Ectodermal cell (in vitro differentiated cells): Measurements from ENCODE around the gene B3GAT1.

Experiments used
- H3K27ac ChIP-seq: 2 replicates; pipeline ENCODE4 v1.7.0; 2013; ENCODE audit warnings: mild to moderate bottlenecking, low read depth, low read length; ENCODE audit not compliant: insufficient read depth, poor library complexity, severe bottlenecking
- H3K27me3 ChIP-seq: 2 replicates; pipeline ENCODE4 v1.7.0; 2013; ENCODE audit warnings: mild to moderate bottlenecking, low read length; ENCODE audit not compliant: insufficient read depth, control insufficient read depth, poor library complexity, severe bottlenecking
- H3K36me3 ChIP-seq: one replicate; pipeline ENCODE4 v1.7.0; 2013; ENCODE audit warnings: low read length; ENCODE audit not compliant: control insufficient read depth, insufficient read depth
- H3K4me1 ChIP-seq: one replicate; pipeline ENCODE4 v1.7.0; 2013; ENCODE audit warnings: low read length; ENCODE audit not compliant: control insufficient read depth, insufficient read depth
- H3K4me3 ChIP-seq: 2 replicates; pipeline ENCODE4 v1.7.0; 2013; ENCODE audit warnings: low read depth, low read length, control low read depth; ENCODE audit not compliant: insufficient read depth
- H3K9me3 ChIP-seq: 2 replicates; pipeline ENCODE4 v1.7.0; 2013; ENCODE audit warnings: mild to moderate bottlenecking, low read length, moderate library complexity; ENCODE audit not compliant: control insufficient read depth
- WGBS, 2 experiments: methylation state at CpG; one replicate each; pipeline ENCODE4 v1.1.7; 2013; ENCODE audit warnings: missing lambda C conversion rate in 2 of 2; 5-methylcytosine and 5-hydroxymethylcytosine counted together

B3GAT1 gene

GRCh38 chr11:134410766-134411165, 1.3 kb downstream of the B3GAT1 start:
- 81 to 89% methylated on average over 5 of the region's 5 CpGs for WGBS, 2 experiments
- Histone ChIP-seq H3K4me3 (peak overlapping the region; percentile 61), H3K27ac (no peak overlapping the region), H3K9me3 (no peaks in the 10 kb centered on the region), H3K4me1 (peaks cover 46% of the 10 kb centered on the region), H3K27me3 (peaks cover 18% of the 10 kb centered on the region), H3K36me3 (no peaks in the 10 kb centered on the region)

- Histone ChIP-seq H3K36me3 (no peaks in the 10 kb centered on the region), H3K4me1 (peaks cover 39% of the 10 kb centered on the region), H3K27ac (no peak overlapping the region), H3K27me3 (peaks cover 17% of the 10 kb centered on the region), H3K4me3 (no peak overlapping the region), H3K9me3 (no peaks in the 10 kb centered on the region)
- WGBS, 2 experiments = 77 to 78% methylated on average over 15 of the region's 15 CpGs
These were observed 2.3 kb downstream of the B3GAT1 start for GRCh38 chr11:134409552-134410429.

- WGBS, 2 experiments = 89 to 92% methylated on average over 7 to 8 of the region's 8 CpGs
- Histone ChIP-seq H3K27ac (no peak overlapping the region), H3K36me3 (no peaks in the 10 kb centered on the region), H3K9me3 (no peaks in the 10 kb centered on the region), H3K4me3 (no peak overlapping the region), H3K27me3 (peaks cover 6% of the 10 kb centered on the region), H3K4me1 (peaks cover 21% of the 10 kb centered on the region)
These were observed 4.1 kb downstream of the B3GAT1 start for GRCh38 chr11:134407923-134408322.

- 88 to 89% methylated on average over 12 of the region's 12 CpGs for WGBS, 2 experiments
- no peak overlapping the region for H3K27ac ChIP-seq
- no peaks in the 10 kb centered on the region for H3K9me3 ChIP-seq
- no peak overlapping the region for H3K4me3 ChIP-seq
- peaks cover 21% of the 10 kb centered on the region for H3K4me1 ChIP-seq
- H3K27me3 ChIP-seq = peaks cover under 1% of the 10 kb centered on the region
- H3K36me3 ChIP-seq = no peaks in the 10 kb centered on the region
These were observed 4.7 kb downstream of the B3GAT1 start for GRCh38 chr11:134407321-134407828.

GRCh38 chr11:134406264-134407185, 5.5 kb downstream of the B3GAT1 start:
- Histone ChIP-seq H3K4me3 (no peak overlapping the region), H3K9me3 (no peaks in the 10 kb centered on the region), H3K27me3 (no peaks in the 10 kb centered on the region), H3K27ac (no peak overlapping the region), H3K4me1 (peaks cover 21% of the 10 kb centered on the region), H3K36me3 (no peaks in the 10 kb centered on the region)
- 94% methylated on average over 10 to 11 of the region's 11 CpGs for WGBS, 2 experiments

- H3K9me3 ChIP-seq = no peaks in the 10 kb centered on the region
- no peaks in the 10 kb centered on the region for H3K27me3 ChIP-seq
- no peak overlapping the region for H3K4me3 ChIP-seq
- no peaks in the 10 kb centered on the region for H3K36me3 ChIP-seq
- WGBS, 2 experiments = 89 to 91% methylated on average over 9 of the region's 9 CpGs
- H3K4me1 ChIP-seq = peaks cover 17% of the 10 kb centered on the region
- no peak overlapping the region for H3K27ac ChIP-seq
These were observed 6.2 kb downstream of the B3GAT1 start for GRCh38 chr11:134405841-134406240.

- Histone ChIP-seq H3K4me1 (peaks cover 13% of the 10 kb centered on the region), H3K4me3 (no peak overlapping the region), H3K27me3 (no peaks in the 10 kb centered on the region), H3K27ac (no peak overlapping the region), H3K36me3 (no peaks in the 10 kb centered on the region), H3K9me3 (no peaks in the 10 kb centered on the region)
- 96% methylated on average over 8 of the region's 8 CpGs for WGBS, 2 experiments
These were observed 6.6 kb downstream of the B3GAT1 start for GRCh38 chr11:134405436-134405835.

GRCh38 chr11:134404575-134405341, 7.3 kb downstream of the B3GAT1 start:
- WGBS, 2 experiments = 95% methylated on average over 30 of the region's 30 CpGs
- Histone ChIP-seq H3K36me3 (no peaks in the 10 kb centered on the region), H3K4me3 (no peak overlapping the region), H3K27ac (no peak overlapping the region), H3K27me3 (no peaks in the 10 kb centered on the region), H3K9me3 (no peaks in the 10 kb centered on the region), H3K4me1 (peaks cover 8% of the 10 kb centered on the region)

GRCh38 chr11:134402910-134403309, 9.1 kb downstream of the B3GAT1 start:
- Histone ChIP-seq H3K27me3 (no peaks in the 10 kb centered on the region), H3K9me3 (no peaks in the 10 kb centered on the region), H3K4me3 (no peak overlapping the region), H3K36me3 (no peaks in the 10 kb centered on the region), H3K4me1 (no peaks in the 10 kb centered on the region), H3K27ac (no peak overlapping the region)
- WGBS, 2 experiments = 93% methylated on average over 12 of the region's 12 CpGs
